Heart left ventricle (tissue), 13 donors: ENCODE data around the gene PCDH15.

ENCODE experiments used
- POLR2A ChIP-seq, 2 donors: fragments of 450-650 bp; IDR thresholded peaks; one replicate each; pipeline ENCODE4 v1.6.1; 2017; ENCODE audit warnings: antibody characterized with exemption in 2 of 2, mild to moderate bottlenecking in 2 of 2, moderate library complexity in 2 of 2
- TF ChIP-seq, protein P1 (sequence below), 12 donors: fragments of 200-600 bp; sonication (generic) in 4 of 12; IDR thresholded peaks; one replicate each; pipeline versions ENCODE4 v1.5.0 to v1.8.0; 2018 to 2022; ENCODE audit warnings: antibody characterized with exemption in 12 of 12, mild to moderate bottlenecking in 5 of 12
- donor health status: ischemic (EF 13 %, LVEDD 7.1; RV severe dilation, severe dysfunction).
- donor health status: DM: no; HTN: yes; CAD: no.
- donor health status: DM: no; HTN: no; CAD: no.
- donor health status: ischemic (EF 25% LVEDD 6.9; RV normal size, moderate dysfunction).
- donor health status: ischemic (EF 25% LVEDD 5.7; RV mildly dilated, moderate dysfunction).
- donor health status: ischemic (EF 35%, LVEDD 5.7; RV mildly dilated, moderate dysfunction).
- donor health status: nonischemic (EF 11% LVEDD 7.7; RV severe dilation, severe dysfunction).
- donor health status: DM: yes; HTN: yes; CAD: no.
- donor health status: PGD.
- donor health status: ischemic (EF 29% LVEDD 5.4; RV normal size, mild dysfunction).
- donor health status: nonischemic (EF 23%, LVEDD 6.1; RV moderate dilation, normal function).

DNA sequence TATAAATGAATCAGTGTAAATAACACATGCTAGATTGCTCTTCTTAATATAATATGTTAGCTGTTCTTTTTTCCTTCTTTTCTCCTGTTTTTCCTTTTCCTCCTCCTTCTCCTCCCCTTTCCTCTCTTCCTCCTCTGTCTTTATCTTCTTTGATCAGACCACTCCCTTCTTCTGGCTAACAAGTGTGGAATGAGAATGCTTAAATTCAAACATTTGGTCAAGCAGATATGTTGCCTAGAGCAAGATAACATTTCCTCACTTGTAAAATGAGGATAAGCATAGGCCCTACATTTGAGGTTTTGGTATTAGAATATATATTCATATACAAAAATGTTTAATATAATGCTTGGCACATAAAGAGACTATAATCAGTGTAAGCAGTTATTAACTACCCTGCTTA lies 299.1 kb downstream of the PCDH15 start:
- TF ChIP-seq, protein P1, sequence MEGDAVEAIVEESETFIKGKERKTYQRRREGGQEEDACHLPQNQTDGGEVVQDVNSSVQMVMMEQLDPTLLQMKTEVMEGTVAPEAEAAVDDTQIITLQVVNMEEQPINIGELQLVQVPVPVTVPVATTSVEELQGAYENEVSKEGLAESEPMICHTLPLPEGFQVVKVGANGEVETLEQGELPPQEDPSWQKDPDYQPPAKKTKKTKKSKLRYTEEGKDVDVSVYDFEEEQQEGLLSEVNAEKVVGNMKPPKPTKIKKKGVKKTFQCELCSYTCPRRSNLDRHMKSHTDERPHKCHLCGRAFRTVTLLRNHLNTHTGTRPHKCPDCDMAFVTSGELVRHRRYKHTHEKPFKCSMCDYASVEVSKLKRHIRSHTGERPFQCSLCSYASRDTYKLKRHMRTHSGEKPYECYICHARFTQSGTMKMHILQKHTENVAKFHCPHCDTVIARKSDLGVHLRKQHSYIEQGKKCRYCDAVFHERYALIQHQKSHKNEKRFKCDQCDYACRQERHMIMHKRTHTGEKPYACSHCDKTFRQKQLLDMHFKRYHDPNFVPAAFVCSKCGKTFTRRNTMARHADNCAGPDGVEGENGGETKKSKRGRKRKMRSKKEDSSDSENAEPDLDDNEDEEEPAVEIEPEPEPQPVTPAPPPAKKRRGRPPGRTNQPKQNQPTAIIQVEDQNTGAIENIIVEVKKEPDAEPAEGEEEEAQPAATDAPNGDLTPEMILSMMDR (IDR thresholded peaks at IDR 0.05), result no peak
- no peak for TF ChIP-seq POLR2A (IDR thresholded peaks at IDR 0.05)
